ENCODE results near the gene FERMT3. TPM values are rescaled to one million over a fixed set of nuclear protein-coding genes. Genes with fewer than 3 reads are reported as not detected.

FERMT3 gene
- total and polyA plus RNA-seq, 2 of the 13 experiments (the other 11 are each of a cell fraction or from before 2014, with no cell fraction given): 0.29 TPM; not detected in 1

GRCh38 chr11:64245797-64246620, 39.5 kb downstream of the FERMT3 start (continued):
- TF ChIP-seq HNRNPLL (IDR thresholded peaks at IDR 0.05; ENCODE audit: low read depth, low read length, poor library complexity, severe bottlenecking) (peak; percentile 0), ZNF788 (CRISPR knock-in tag; IDR thresholded peaks at IDR 0.05; ENCODE audit: borderline replicate concordance) (0 out of 2 replicates have a peak, but pooled peaks have one; percentile 18), ZBTB8A (CRISPR knock-in tag; IDR thresholded peaks at IDR 0.05; ENCODE audit: borderline replicate concordance, low read depth) (no peak), HBP1 (CRISPR knock-in tag; IDR thresholded peaks at IDR 0.05; ENCODE audit: low read depth) (peak; percentile 52; the same call in 1 of the 2 replicates), ASH2L (IDR thresholded peaks at IDR 0.05; ENCODE audit: insufficient read length, low read depth, low read length) (no peak), ZNF383 (CRISPR knock-in tag; IDR thresholded peaks at IDR 0.05; ENCODE audit: borderline replicate concordance) (no peak), SETDB1 (CRISPR knock-in tag; IDR thresholded peaks at IDR 0.05; ENCODE audit: borderline replicate concordance) (no peak), ZNF839 (CRISPR knock-in tag; IDR thresholded peaks at IDR 0.05; ENCODE audit: borderline replicate concordance) (0 out of 2 replicates have a peak, but pooled peaks have one; percentile 65), ZBTB46 (CRISPR knock-in tag; IDR thresholded peaks at IDR 0.05; ENCODE audit: borderline replicate concordance) (0 out of 2 replicates have a peak, but pooled peaks have one; percentile 40), ADNP (CRISPR knock-in tag; IDR thresholded peaks at IDR 0.05) (no peak), ERF (CRISPR knock-in tag; IDR thresholded peaks at IDR 0.05) (no peak), TRIM22 (IDR thresholded peaks at IDR 0.05) (no peak), GLI4 (CRISPR knock-in tag; IDR thresholded peaks at IDR 0.05; ENCODE audit: borderline replicate concordance) (no peak), CENPBD1 (CRISPR knock-in tag; IDR thresholded peaks at IDR 0.05; ENCODE audit: borderline replicate concordance, low read depth) (no peak), KLF6 (CRISPR knock-in tag; IDR thresholded peaks at IDR 0.05) (0 out of 2 replicates have a peak, but pooled peaks have one; percentile 25), ZNF7 (CRISPR knock-in tag; IDR thresholded peaks at IDR 0.05) (no peak), ZSCAN25 (CRISPR knock-in tag; IDR thresholded peaks at IDR 0.05) (no peak), SSRP1 (CRISPR knock-in tag; IDR thresholded peaks at IDR 0.05) (no peak), ZNF773 (CRISPR knock-in tag; IDR thresholded peaks at IDR 0.05; ENCODE audit: borderline replicate concordance) (0 out of 2 replicates have a peak, but pooled peaks have one; percentile 12), ZNF563 (CRISPR knock-in tag; IDR thresholded peaks at IDR 0.05) (0 out of 2 replicates have a peak, but pooled peaks have one; percentile 26), ZSCAN21 (CRISPR knock-in tag; IDR thresholded peaks at IDR 0.05; ENCODE audit: borderline replicate concordance) (no peak), ATRX (CRISPR knock-in tag; IDR thresholded peaks at IDR 0.05; ENCODE audit: borderline replicate concordance) (no peak), KLF16 (CRISPR knock-in tag; IDR thresholded peaks at IDR 0.05) (no peak), ZNF678 (CRISPR knock-in tag; IDR thresholded peaks at IDR 0.05) (no peak), FOXA1 (IDR thresholded peaks at IDR 0.05) (no peak), FOXA1 (CRISPR knock-in tag; IDR thresholded peaks at IDR 0.05) (no peak)
